HL-60/S4 treated with retinoic acid at 250 ng/mL for 4 days and 3 days (cell line): Measurements from ENCODE around the gene OR5H15.
"Not testable (repeated sequence)": the region's sequence is repeated elsewhere in the genome, so short reads cannot be mapped to it uniquely, and the experiment has no call there.

Experiments
- in situ Hi-C: fragments of 300-500 bp; cut with MboI; formaldehyde crosslinking; loops from 2 replicates; pipeline ENCODE4 v1.7.0; 2022; ENCODE audit warnings: low sequenced_read_pairs

The OR5H15 gene

GRCh38 chr3:98166396-98166795, at the start of gene OR5H15:
OR5H15 (plus strand) TSS chr3:98166696; CDS start chr3:98168700, 2,004 bp downstream.
- in situ Hi-C loops, result no loop called here

- in situ Hi-C loops, result no loop called here
These were observed 36.1 kb upstream of the OR5H15 start, which contains the start of gene OR5H1 for GRCh38 chr3:98130421-98130820. OR5H1 (plus strand) TSS chr3:98130721; CDS start chr3:98132698, 1,977 bp downstream.

GRCh38 chr3:98136631-98137030, 29.9 kb upstream of the OR5H15 start:
- in situ Hi-C loops, result no loop called here

GRCh38 chr3:98137826-98138557, 28.5 kb upstream of the OR5H15 start:
- in situ Hi-C loops, result not testable (repeated sequence)

- in situ Hi-C loops, result no loop called here
These were observed 26.0 kb upstream of the OR5H15 start for GRCh38 chr3:98140531-98140930.

- in situ Hi-C loops, result no loop called here
These were observed 19.3 kb upstream of the OR5H15 start, which contains the start of gene OR5H14 for GRCh38 chr3:98147179-98147578. OR5H14 (plus strand) TSS chr3:98147479; CDS start chr3:98149386, 1,907 bp downstream.

- in situ Hi-C loops, result no loop called here
These were observed 17.7 kb upstream of the OR5H15 start for GRCh38 chr3:98148751-98149150.

- in situ Hi-C loops, result not testable (repeated sequence)
These were observed 17.0 kb upstream of the OR5H15 start for GRCh38 chr3:98149456-98149855.

GRCh38 chr3:98151241-98151640, 15.3 kb upstream of the OR5H15 start:
- in situ Hi-C loops, result no loop called here

GRCh38 chr3:98171071-98171470, 4.6 kb downstream of the OR5H15 start:
- in situ Hi-C loops, result no loop called here

- in situ Hi-C loops, result no loop called here
These were observed 6.1 kb downstream of the OR5H15 start for GRCh38 chr3:98172621-98173020.

GRCh38 chr3:98180319-98180890, 13.9 kb downstream of the OR5H15 start:
- in situ Hi-C loops, result no loop called here

GRCh38 chr3:98182196-98182595, 15.7 kb downstream of the OR5H15 start:
- in situ Hi-C loops, result no loop called here

GRCh38 chr3:98185180-98185579, 18.7 kb downstream of the OR5H15 start:
- in situ Hi-C loops, result no loop called here

- in situ Hi-C loops, result no loop called here
These were observed 22.0 kb downstream of the OR5H15 start for GRCh38 chr3:98188545-98188944.

GRCh38 chr3:98190911-98191310, 24.4 kb downstream of the OR5H15 start:
- in situ Hi-C loops, result not testable (repeated sequence)

GRCh38 chr3:98196293-98196692, 29.8 kb downstream of the OR5H15 start:
- in situ Hi-C loops, result not testable (repeated sequence)

- in situ Hi-C loops, result no loop called here
These were observed 32.5 kb downstream of the OR5H15 start for GRCh38 chr3:98199020-98199419.

GRCh38 chr3:98209244-98209643, 42.7 kb downstream of the OR5H15 start:
- in situ Hi-C loops, result no loop called here

- in situ Hi-C loops, result no loop called here
These were observed 46.8 kb downstream of the OR5H15 start for GRCh38 chr3:98213276-98213675.

GRCh38 chr3:98215051-98215450, 48.6 kb downstream of the OR5H15 start:
- in situ Hi-C loops, result no loop called here
